B cell (primary cell): ENCODE results near the gene MCTP1. TPM values are rescaled to one million over a fixed set of nuclear protein-coding genes. Genes with fewer than 3 reads are reported as not detected.

Experiments used
- ATAC-seq: fragments of 200-7000 bp; cut with Tn5 transposase; one replicate; pipeline ENCODE4 v1.10.0; 2021; ENCODE audit warnings: low read depth, mild to moderate bottlenecking, moderate number of reproducible peaks, moderate library complexity
- CTCF ChIA-PET: fragments of 350-600 bp; sonication (Branson Sonifier 250); formaldehyde crosslinking; loops from one replicate; lab custom pipeline; 2021; ENCODE audit warnings: antibody characterized with exemption, inconsistent platforms; lab: Charles Lee
- POLR2A ChIA-PET: fragments of 350-600 bp; sonication (Branson Sonifier 250); formaldehyde crosslinking; loops from one replicate; lab custom pipeline; 2021; ENCODE audit warnings: antibody characterized with exemption; lab: Charles Lee
- DNase-seq: peaks from one replicate; pipeline ENCODE4 v3.0.0; 2013
- H2AFZ ChIP-seq: 2 replicates; pipeline ENCODE4 v1.6.1; 2012; ENCODE audit warnings: mild to moderate bottlenecking, low read depth, low read length; ENCODE audit not compliant: insufficient read depth, poor library complexity, severe bottlenecking
- H3K27ac ChIP-seq, 2 donors: 1 replicate in 1 of 2; 2 replicates in 1 of 2; pipeline ENCODE4 v1.5.1; 2012 to 2013; ENCODE audit warnings: low read length in 2 of 2, mild to moderate bottlenecking in 2 of 2, moderate library complexity in 1 of 2
- H3K27me3 ChIP-seq, 4 experiments: fragments of 200-600 bp in 1 of 4; sonication (generic) in 1 of 4; replicated peaks in 1 of 4; 1 replicate in 2 of 4; 2 replicates in 2 of 4; pipeline versions ENCODE4 v1.6.1 to v1.7.0; 2013 to 2016; ENCODE audit warnings: low read length in 3 of 4, mild to moderate bottlenecking in 2 of 4, mixed read lengths in 1 of 4, moderate library complexity in 1 of 4; ENCODE audit not compliant: insufficient read depth in 4 of 4, control insufficient read depth in 3 of 4; ENCODE audit errors: control extremely low read depth in 1 of 4
- H3K36me3 ChIP-seq, 2 experiments: replicated peaks in 1 of 2; 1 replicate in 1 of 2; 2 replicates in 1 of 2; pipeline versions ENCODE4 v1.6.1 to v1.7.1; 2013; ENCODE audit warnings: low read length in 1 of 2; ENCODE audit not compliant: insufficient read depth in 2 of 2, control insufficient read depth in 1 of 2; ENCODE audit errors: control extremely low read depth in 1 of 2, extremely low read depth in 1 of 2
- H3K4me1 ChIP-seq, 2 donors: fragments of 200-600 bp in 1 of 2; sonication (generic) in 1 of 2; 1 replicate in 1 of 2; 2 replicates in 1 of 2; pipeline versions ENCODE4 v1.5.1 to v1.6.1; 2013 to 2017; ENCODE audit warnings: low read length in 2 of 2; ENCODE audit not compliant: control insufficient read depth in 2 of 2, insufficient read depth in 2 of 2
- H3K4me2 ChIP-seq: replicated peaks from 2 replicates; pipeline ENCODE3; 2012; ENCODE audit warnings: mild to moderate bottlenecking, low read depth, low read length; ENCODE audit not compliant: poor library complexity, severe bottlenecking
- H3K4me3 ChIP-seq, 5 experiments: fragments of 200-600 bp in 1 of 5; sonication (generic) in 1 of 5; 1 replicate in 3 of 5; 2 replicates in 2 of 5; pipeline versions ENCODE4 v1.5.1 to v1.7.0; 2011 to 2016; ENCODE audit warnings: low read length in 4 of 5, mild to moderate bottlenecking in 4 of 5, low read depth in 2 of 5, control low read depth in 1 of 5, moderate library complexity in 1 of 5; ENCODE audit not compliant: insufficient read depth in 1 of 5; ENCODE audit errors: control extremely low read depth in 1 of 5, extremely low read depth in 1 of 5
- H3K79me2 ChIP-seq: fragments of 200-600 bp; sonication (generic); one replicate; pipeline ENCODE4 v1.6.0; 2016; ENCODE audit warnings: low read length; ENCODE audit not compliant: control insufficient read depth, insufficient read depth
- H3K9ac ChIP-seq: fragments of 200-600 bp; sonication (generic); 2 replicates; pipeline ENCODE4 v1.6.1; 2017; ENCODE audit warnings: mild to moderate bottlenecking, low read length, moderate library complexity
- H3K9me3 ChIP-seq, 3 donors: one replicate each; pipeline versions ENCODE4 v1.6.1 to v1.7.1; 2013; ENCODE audit warnings: low read length in 2 of 3; ENCODE audit not compliant: control insufficient read depth in 2 of 3, insufficient read depth in 1 of 3; ENCODE audit errors: control extremely low read depth in 1 of 3
- H4K20me1 ChIP-seq: 2 replicates; pipeline ENCODE4 v1.6.0; 2012; ENCODE audit warnings: mild to moderate bottlenecking, low read length; ENCODE audit not compliant: insufficient read depth, control insufficient read depth, poor library complexity, severe bottlenecking
- H3K27ac Mint-ChIP-seq: one replicate; pipeline ENCODE4 v1.8.0; 2021; ENCODE audit warnings: mixed read lengths
- H3K27me3 Mint-ChIP-seq: one replicate; pipeline ENCODE4 v1.8.0; 2021; ENCODE audit warnings: mixed read lengths
- H3K4me1 Mint-ChIP-seq: one replicate; pipeline ENCODE4 v1.8.0; 2021; ENCODE audit warnings: mixed read lengths
- H3K4me3 Mint-ChIP-seq: one replicate; pipeline ENCODE4 v1.8.0; 2021; ENCODE audit warnings: mixed read lengths
- H3K9me3 Mint-ChIP-seq: one replicate; pipeline ENCODE4 v1.8.0; 2022; ENCODE audit warnings: mixed read lengths; ENCODE audit not compliant: insufficient read depth
- EZH2 ChIP-seq: IDR thresholded peaks from 2 replicates; pipeline ENCODE4 v1.6.1; 2012; ENCODE audit warnings: borderline replicate concordance, low read depth, mild to moderate bottlenecking, moderate library complexity, low read length; ENCODE audit not compliant: insufficient read depth, poor library complexity, severe bottlenecking
- WGBS: methylation state at CpG from one replicate; pipeline ENCODE4 v1.1.5; 2013; ENCODE audit warnings: missing lambda C conversion rate; ENCODE audit not compliant: insufficient coverage; 5-methylcytosine and 5-hydroxymethylcytosine counted together
- intact Hi-C: fragments of 100-400 bp; cut with micrococcal nuclease; formaldehyde crosslinking; loops from one replicate; pipeline ENCODE4 v1.10.0; 2022
- polyA plus RNA-seq: library from polyadenylated mRNA; depleted of rRNA; stranded (reverse); fragments of >200 nt; gene quantifications from 2 replicates; pipeline ENCODE4 v1.2.3, GENCODE V29; 2012
- total RNA-seq, 2 donors: library from RNA; stranded (reverse); fragments of 120-200 nt in 1 of 2; gene quantifications; 1 replicate in 1 of 2; 2 replicates in 1 of 2; pipeline versions ENCODE4 v1.2.3 to v1.2.4, GENCODE V29; 2013 to 2022
- TF ChIP-seq, protein P1 (sequence below): fragments of 200-600 bp; IDR thresholded peaks from one replicate; pipeline ENCODE4 v1.8.0; 2022; ENCODE audit warnings: antibody characterized with exemption, mild to moderate bottlenecking

MCTP1 gene
- total and polyA plus RNA-seq, 2 donors (not counting 1 experiment from before 2014, with no cell fraction given), result 0.42 to 2.5 TPM

DNA sequence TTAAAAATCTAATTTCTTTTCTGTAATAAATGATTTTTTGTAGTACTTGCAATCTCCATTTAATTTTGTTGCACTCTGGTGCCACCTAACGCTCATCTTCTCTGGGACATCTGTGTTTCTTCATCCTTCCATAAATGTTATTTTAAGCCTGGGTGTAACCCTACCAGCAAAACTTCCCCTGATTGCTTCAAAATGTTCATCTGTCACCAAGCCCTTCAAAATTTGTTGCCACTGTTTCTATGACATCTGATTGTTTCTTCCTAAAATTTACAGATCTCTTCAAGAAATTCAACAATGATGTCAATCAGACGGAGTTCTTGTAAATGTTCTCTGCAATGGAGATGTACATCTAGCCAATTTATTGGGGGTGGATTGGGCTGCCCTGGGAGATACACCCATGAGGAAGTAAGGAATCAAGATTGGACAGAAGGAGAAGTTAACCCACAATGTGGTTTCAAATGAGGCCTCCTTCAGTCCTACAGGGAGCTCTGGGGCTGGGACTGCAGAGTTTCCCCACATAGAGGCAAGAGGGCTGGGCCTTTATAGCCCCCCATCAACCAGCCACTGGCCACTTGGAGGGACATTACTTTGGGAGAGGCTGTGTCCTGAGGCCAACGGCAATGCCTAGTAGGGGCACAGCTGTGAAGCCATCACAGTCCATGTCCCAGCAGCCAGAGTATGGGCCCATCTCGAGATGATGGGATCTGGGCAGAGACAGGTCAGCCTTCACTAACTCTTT, 23.3 kb downstream of the MCTP1 start:
- CTCF ChIA-PET, result no interaction called here
- Histone ChIP-seq H3K9me3 (no peaks in the 10 kb centered on the region), H3K36me3 (no peaks in the 10 kb centered on the region), H3K4me2 (no peak overlapping the region), H3K27me3 (no peaks in the 10 kb centered on the region), H3K4me1 (no peaks in the 10 kb centered on the region), H3K79me2 (no peaks in the 10 kb centered on the region), H3K9ac (no peak overlapping the region), H3K27ac (no peak overlapping the region), H2AFZ (no peak overlapping the region), H4K20me1 (no peaks in the 10 kb centered on the region), H3K4me3 (no peak overlapping the region)
- no peak for DNase-seq
- Mint-ChIP-seq H3K4me3 (no peak overlapping the region), H3K4me1 (no peaks in the 10 kb centered on the region), H3K9me3 (no peaks in the 10 kb centered on the region), H3K27me3 (peaks cover 4% of the 10 kb centered on the region), H3K27ac (no peak overlapping the region)
- WGBS, result 80% methylated on average over 2 of the region's 4 CpGs
- intact Hi-C loops, result no loop called here
- no peak for ATAC-seq
- POLR2A ChIA-PET, result no interaction called here
- TF ChIP-seq, protein P1, sequence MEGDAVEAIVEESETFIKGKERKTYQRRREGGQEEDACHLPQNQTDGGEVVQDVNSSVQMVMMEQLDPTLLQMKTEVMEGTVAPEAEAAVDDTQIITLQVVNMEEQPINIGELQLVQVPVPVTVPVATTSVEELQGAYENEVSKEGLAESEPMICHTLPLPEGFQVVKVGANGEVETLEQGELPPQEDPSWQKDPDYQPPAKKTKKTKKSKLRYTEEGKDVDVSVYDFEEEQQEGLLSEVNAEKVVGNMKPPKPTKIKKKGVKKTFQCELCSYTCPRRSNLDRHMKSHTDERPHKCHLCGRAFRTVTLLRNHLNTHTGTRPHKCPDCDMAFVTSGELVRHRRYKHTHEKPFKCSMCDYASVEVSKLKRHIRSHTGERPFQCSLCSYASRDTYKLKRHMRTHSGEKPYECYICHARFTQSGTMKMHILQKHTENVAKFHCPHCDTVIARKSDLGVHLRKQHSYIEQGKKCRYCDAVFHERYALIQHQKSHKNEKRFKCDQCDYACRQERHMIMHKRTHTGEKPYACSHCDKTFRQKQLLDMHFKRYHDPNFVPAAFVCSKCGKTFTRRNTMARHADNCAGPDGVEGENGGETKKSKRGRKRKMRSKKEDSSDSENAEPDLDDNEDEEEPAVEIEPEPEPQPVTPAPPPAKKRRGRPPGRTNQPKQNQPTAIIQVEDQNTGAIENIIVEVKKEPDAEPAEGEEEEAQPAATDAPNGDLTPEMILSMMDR, result no peak
- TF ChIP-seq EZH2, result no peak

DNA sequence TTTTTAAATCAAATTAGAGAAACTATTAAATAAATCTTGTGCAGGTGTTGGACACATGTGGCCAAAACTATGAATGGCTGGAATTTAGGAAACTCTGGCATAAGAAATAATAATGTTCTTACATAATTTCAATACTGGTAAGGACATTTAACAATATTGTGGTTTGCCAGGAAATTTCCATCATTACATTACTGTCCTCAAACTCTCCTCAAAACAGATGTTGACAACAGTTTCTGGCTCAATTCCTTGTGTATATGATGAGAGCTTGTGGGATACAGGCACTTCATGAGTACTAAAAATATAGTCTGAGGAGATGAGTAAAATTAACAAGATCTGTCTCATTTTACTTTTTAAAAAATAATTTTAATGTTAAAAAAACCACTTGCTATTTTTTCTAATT, 27.9 kb downstream of the MCTP1 start:
- Histone ChIP-seq H3K4me1 (no peaks in the 10 kb centered on the region), H3K79me2 (no peaks in the 10 kb centered on the region), H3K9me3 (no peaks in the 10 kb centered on the region), H2AFZ (no peak overlapping the region), H3K9ac (no peak overlapping the region), H3K4me3 (no peak overlapping the region), H4K20me1 (no peaks in the 10 kb centered on the region), H3K27me3 (no peaks in the 10 kb centered on the region), H3K27ac (no peak overlapping the region), H3K36me3 (no peaks in the 10 kb centered on the region), H3K4me2 (no peak overlapping the region)
- Mint-ChIP-seq H3K27me3 (peaks cover 4% of the 10 kb centered on the region), H3K4me3 (no peak overlapping the region), H3K4me1 (no peaks in the 10 kb centered on the region), H3K9me3 (no peaks in the 10 kb centered on the region), H3K27ac (no peak overlapping the region)
- ChIA-PET POLR2A (no interaction called here), CTCF (no interaction called here)
- DNase-seq, result no peak
- ATAC-seq, result no peak
- TF ChIP-seq EZH2, result no peak
- TF ChIP-seq, protein P1, result no peak
- intact Hi-C loops, result no loop called here
